GM10266 (cell line): Measurements from ENCODE around the gene FAM171A1.
"Not testable (repeated sequence)": the region's sequence is repeated elsewhere in the genome, so short reads cannot be mapped to it uniquely, and the experiment has no call there.

Experiments used
- DNase-seq: peaks from one replicate; pipeline ENCODE4 v3.0.0; 2012; ENCODE audit errors: extremely low spot score
- TF ChIP-seq, protein P1 (sequence below): IDR thresholded peaks from 2 replicates; pipeline ENCODE4 v1.5.1; 2012; ENCODE audit warnings: mild to moderate bottlenecking, low read depth; ENCODE audit not compliant: control insufficient read depth, insufficient read depth; ENCODE audit errors: missing control alignments

The FAM171A1 gene

GRCh38 chr10:15405319-15405718 is 34.2 kb upstream of the FAM171A1 start:
- no peak for DNase-seq
- TF ChIP-seq, protein P1, sequence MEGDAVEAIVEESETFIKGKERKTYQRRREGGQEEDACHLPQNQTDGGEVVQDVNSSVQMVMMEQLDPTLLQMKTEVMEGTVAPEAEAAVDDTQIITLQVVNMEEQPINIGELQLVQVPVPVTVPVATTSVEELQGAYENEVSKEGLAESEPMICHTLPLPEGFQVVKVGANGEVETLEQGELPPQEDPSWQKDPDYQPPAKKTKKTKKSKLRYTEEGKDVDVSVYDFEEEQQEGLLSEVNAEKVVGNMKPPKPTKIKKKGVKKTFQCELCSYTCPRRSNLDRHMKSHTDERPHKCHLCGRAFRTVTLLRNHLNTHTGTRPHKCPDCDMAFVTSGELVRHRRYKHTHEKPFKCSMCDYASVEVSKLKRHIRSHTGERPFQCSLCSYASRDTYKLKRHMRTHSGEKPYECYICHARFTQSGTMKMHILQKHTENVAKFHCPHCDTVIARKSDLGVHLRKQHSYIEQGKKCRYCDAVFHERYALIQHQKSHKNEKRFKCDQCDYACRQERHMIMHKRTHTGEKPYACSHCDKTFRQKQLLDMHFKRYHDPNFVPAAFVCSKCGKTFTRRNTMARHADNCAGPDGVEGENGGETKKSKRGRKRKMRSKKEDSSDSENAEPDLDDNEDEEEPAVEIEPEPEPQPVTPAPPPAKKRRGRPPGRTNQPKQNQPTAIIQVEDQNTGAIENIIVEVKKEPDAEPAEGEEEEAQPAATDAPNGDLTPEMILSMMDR, result no peak

DNA sequence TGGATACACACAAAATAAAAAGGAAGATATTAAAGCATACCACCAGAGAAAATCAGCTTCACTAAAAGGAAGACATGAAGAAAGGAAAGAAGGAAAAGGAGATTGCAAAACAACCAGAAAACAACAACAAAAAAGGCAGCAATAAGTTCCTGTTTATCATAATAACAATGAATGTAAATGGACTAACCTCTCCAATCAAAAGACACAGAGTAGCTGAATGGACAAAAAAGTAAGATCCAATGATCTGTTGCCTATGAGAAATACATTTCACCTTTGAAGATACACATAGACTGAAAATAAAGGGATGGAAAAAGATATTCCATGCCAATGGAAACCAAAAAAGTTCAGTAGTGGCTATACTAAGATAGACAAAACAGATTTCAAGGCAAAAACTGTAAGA is 30.3 kb upstream of the FAM171A1 start:
- no peak for DNase-seq
- TF ChIP-seq, protein P1, result no peak

DNA sequence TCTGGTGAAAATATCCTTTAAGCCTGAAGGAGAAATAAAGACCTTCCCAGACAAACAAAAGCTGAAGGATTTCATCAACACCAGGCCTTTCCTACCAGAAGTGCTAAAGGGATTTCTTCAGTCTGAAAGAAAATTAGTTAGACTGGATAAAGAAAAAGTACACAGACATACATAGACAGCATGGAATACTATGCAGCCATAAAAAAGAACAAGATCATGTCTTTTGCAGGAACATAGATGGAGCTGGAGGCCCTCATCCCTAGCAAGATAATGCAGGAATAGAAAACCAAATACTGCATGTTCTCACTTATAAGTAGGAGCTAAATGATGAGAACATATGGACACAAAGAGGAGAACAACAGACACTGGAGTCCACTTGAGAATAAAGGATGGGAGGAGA is 29.4 kb upstream of the FAM171A1 start:
- not testable (repeated sequence) for DNase-seq

- TF ChIP-seq, protein P1, result no peak
- no peak for DNase-seq
Measured at GRCh38 chr10:15399060-15399661, 28.1 kb upstream of the FAM171A1 start.

DNA sequence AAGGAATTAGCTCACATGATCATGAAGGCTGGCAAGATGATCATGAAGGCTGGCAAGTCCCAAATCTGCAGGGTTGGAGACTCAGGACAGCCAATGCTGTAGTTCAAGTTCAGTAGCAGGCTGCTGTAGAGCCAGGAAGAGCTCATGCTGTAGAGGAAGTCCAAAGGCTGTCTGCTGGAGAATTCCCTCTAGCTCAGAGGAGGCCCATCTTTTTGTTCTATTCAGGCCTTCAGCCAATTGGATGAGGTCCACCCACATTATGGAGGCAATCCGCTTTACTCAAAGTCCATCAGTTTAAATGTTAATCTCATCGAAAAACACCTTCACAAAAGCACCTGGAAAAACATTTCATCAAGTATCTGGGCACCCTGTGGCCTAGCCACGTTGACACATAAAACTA is 24.8 kb upstream of the FAM171A1 start:
- TF ChIP-seq, protein P1, result no peak
- no peak for DNase-seq

GRCh38 chr10:15393139-15393825 is 22.2 kb upstream of the FAM171A1 start:
- TF ChIP-seq, protein P1, result no peak
- no peak for DNase-seq

- DNase-seq, result no peak
- TF ChIP-seq, protein P1, result no peak
Measured at GRCh38 chr10:15391491-15391890, 20.4 kb upstream of the FAM171A1 start.

DNA sequence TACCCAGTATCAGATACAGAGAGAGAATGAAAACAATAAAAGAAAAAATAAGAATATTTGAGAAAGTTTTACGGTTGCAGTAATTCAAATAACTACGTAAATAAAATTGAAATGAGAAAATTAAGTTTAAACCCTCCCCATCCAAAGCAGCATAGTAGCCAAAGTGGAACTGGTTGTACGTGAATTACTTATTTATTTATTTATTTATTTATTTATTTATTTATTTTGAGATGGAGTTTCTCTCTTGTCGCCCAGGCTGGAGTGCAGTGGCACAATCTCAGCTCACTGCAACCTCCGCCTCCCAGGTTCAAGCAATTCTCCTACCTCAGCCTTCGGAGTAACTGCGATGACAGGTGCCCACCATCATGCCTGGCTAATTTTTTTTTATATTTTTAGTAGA is 17.1 kb upstream of the FAM171A1 start:
- DNase-seq, result not testable (repeated sequence)
